Measurements from ENCODE around the gene AMH.

AMH gene

DNA sequence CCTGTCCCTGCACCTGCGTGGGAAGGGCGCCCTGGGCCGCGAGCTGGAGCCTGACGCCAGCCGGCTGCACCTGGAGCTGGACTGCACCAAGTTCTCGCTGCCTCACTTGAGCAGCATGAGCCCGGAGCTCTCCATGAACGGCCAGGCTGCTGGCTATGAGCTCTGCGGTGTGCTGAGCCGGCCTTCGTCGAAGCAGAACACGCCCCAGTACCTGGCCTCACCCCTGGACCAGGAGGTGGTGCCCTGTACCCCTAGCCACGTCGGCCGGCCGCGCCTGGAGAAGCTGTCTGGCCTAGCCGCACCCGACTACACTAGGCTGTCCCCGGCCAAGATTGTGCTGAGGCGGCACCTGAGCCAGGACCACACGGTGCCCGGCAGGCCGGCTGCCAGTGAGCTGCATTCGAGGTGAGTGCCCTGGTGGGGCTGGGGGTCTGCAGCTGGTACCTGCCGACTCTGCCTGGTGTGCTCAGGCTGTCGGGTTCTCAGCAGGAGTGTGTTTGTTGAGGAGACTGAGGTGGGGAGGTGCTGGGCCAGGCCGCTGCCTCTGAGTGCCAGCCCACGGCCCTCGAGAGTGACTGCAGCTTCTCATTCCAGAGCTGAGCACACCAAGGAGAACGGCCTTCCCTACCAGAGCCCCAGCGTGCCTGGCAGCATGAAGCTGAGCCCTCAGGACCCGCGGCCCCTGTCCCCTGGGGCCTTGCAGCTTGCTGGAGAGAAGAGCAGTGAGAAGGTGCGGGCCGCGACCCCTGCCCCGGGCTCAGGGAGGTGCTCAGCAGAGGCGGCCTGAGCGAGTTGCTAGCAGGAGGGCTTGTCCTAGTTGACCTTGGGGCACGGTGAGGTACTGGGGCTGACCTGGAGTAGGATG lies 32.5 kb upstream of the AMH start:
- Histone ChIP-seq H2BK15ac (ENCODE audit: low read depth, poor library complexity, severe bottlenecking) (no peak overlapping the region), H2BK5ac (ENCODE audit: low read depth, low read length, poor library complexity, severe bottlenecking) (no peak overlapping the region), H3K27me3 (ENCODE audit: control insufficient read depth in 1 of 2, insufficient read depth in 1 of 2, low read length in 2 of 2) (no peaks in the 10 kb centered on the region), H3K36me3 (ENCODE audit: control insufficient read depth in 1 of 2, insufficient read depth in 2 of 2, low read depth in 1 of 2, low read length in 2 of 2) (peaks cover 86 to 94% of the 10 kb centered on the region in 2 experiments), H3K23ac (ENCODE audit: low read length in 2 of 2) (no peak overlapping the region), H2BK12ac (ENCODE audit: low read length in 2 of 2) (no peak overlapping the region), H3K4me1 (ENCODE audit: control insufficient read depth, insufficient read depth, low read depth, low read length) (peaks cover 30% of the 10 kb centered on the region), H2AFZ (ENCODE audit: low read depth, low read length) (no peak overlapping the region), H3K18ac (ENCODE audit: low read depth in 1 of 2, low read length in 2 of 2) (no peak overlapping the region), H3K4ac (ENCODE audit: low read depth in 1 of 2, low read length in 2 of 2) (no peak overlapping the region), H3K27ac (ENCODE audit: low read length, poor library complexity, severe bottlenecking) (no peak overlapping the region), H2AK5ac (ENCODE audit: low read length, severe bottlenecking) (no peak overlapping the region), H3K79me1 (replicated peaks; ENCODE audit: low read length, poor library complexity, severe bottlenecking) (peaks cover 51% of the 10 kb centered on the region), H3K4me2 (ENCODE audit: low read length, poor library complexity, severe bottlenecking) (no peak overlapping the region), H3K14ac (ENCODE audit: low read length in 2 of 2) (no peak overlapping the region), H3K9me3 (ENCODE audit: control insufficient read depth, low read length) (no peaks in the 10 kb centered on the region), H4K91ac (ENCODE audit: low read length) (peak overlapping the region; percentile 35), H3K9ac (ENCODE audit: low read length) (no peak overlapping the region), H4K8ac (ENCODE audit: low read length) (no peak overlapping the region), H2BK120ac (ENCODE audit: low read depth, low read length) (no peak overlapping the region), H3K4me3 (ENCODE audit: insufficient read depth in 1 of 2, low read depth in 1 of 2, low read length in 2 of 2) (no peak overlapping the region)
- 97% methylated on average over 43 of the region's 43 CpGs for WGBS
- DNase-seq: no peak

GRCh38 chr19:2217591-2217990 lies 31.5 kb upstream of the AMH start:
- Histone ChIP-seq H3K4me1 (ENCODE audit: control insufficient read depth, insufficient read depth, low read depth, low read length) (peaks cover 37% of the 10 kb centered on the region), H3K23ac (ENCODE audit: low read length in 2 of 2) (no peak overlapping the region), H3K79me1 (replicated peaks; ENCODE audit: low read length, poor library complexity, severe bottlenecking) (peaks cover 51% of the 10 kb centered on the region), H2BK5ac (ENCODE audit: low read depth, low read length, poor library complexity, severe bottlenecking) (no peak overlapping the region), H3K14ac (ENCODE audit: low read length in 2 of 2) (no peak overlapping the region), H2AK5ac (ENCODE audit: low read length, severe bottlenecking) (no peak overlapping the region), H2BK15ac (ENCODE audit: low read depth, poor library complexity, severe bottlenecking) (no peak overlapping the region), H3K36me3 (ENCODE audit: control insufficient read depth in 1 of 2, insufficient read depth in 2 of 2, low read depth in 1 of 2, low read length in 2 of 2) (peaks cover 85 to 94% of the 10 kb centered on the region in 2 experiments), H3K27me3 (ENCODE audit: control insufficient read depth in 1 of 2, insufficient read depth in 1 of 2, low read length in 2 of 2) (no peaks in the 10 kb centered on the region), H3K9ac (ENCODE audit: low read length) (no peak overlapping the region), H3K4me2 (ENCODE audit: low read length, poor library complexity, severe bottlenecking) (no peak overlapping the region), H3K4me3 (ENCODE audit: insufficient read depth in 1 of 2, low read depth in 1 of 2, low read length in 2 of 2) (no peak overlapping the region), H3K27ac (ENCODE audit: low read length, poor library complexity, severe bottlenecking) (no peak overlapping the region), H2BK120ac (ENCODE audit: low read depth, low read length) (no peak overlapping the region), H3K4ac (ENCODE audit: low read depth in 1 of 2, low read length in 2 of 2) (no peak overlapping the region), H3K18ac (ENCODE audit: low read depth in 1 of 2, low read length in 2 of 2) (no peak overlapping the region), H4K8ac (ENCODE audit: low read length) (no peak overlapping the region), H3K9me3 (ENCODE audit: control insufficient read depth, low read length) (no peaks in the 10 kb centered on the region), H2BK12ac (ENCODE audit: low read length in 2 of 2) (no peak overlapping the region), H4K91ac (ENCODE audit: low read length) (no peak overlapping the region), H2AFZ (ENCODE audit: low read depth, low read length) (no peak overlapping the region)
- WGBS: 96% methylated on average over 22 of the region's 22 CpGs
- no peak for DNase-seq

DNA sequence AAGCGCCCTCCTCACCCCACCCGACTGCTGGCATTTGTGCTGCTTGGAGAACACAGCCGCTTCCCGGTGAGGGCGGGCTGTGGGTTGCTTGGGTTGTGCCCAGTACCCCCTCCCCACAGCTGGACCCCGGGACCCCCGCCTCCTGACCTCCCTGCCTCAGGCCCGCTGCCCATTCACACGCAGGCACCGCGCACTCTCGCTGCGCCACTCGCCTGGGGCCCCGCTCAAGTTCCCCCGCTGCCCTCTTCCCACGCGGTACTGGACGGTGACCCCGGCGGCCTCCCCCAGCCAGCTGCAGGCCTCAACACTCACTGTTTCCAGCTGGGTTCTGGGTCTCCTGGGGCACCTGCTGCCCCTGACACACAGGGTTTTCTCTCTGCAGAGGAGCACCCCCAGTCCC lies 29.4 kb upstream of the AMH start:
- Histone ChIP-seq H2BK12ac (ENCODE audit: low read length in 2 of 2) (no peak overlapping the region), H3K14ac (ENCODE audit: low read length in 2 of 2) (no peak overlapping the region), H4K8ac (ENCODE audit: low read length) (no peak overlapping the region), H3K18ac (ENCODE audit: low read depth in 1 of 2, low read length in 2 of 2) (no peak overlapping the region), H2AK5ac (ENCODE audit: low read length, severe bottlenecking) (no peak overlapping the region), H3K9me3 (ENCODE audit: control insufficient read depth, low read length) (no peaks in the 10 kb centered on the region), H2AFZ (ENCODE audit: low read depth, low read length) (no peak overlapping the region), H3K4me3 (ENCODE audit: insufficient read depth in 1 of 2, low read depth in 1 of 2, low read length in 2 of 2) (no peak overlapping the region), H3K36me3 (ENCODE audit: control insufficient read depth in 1 of 2, insufficient read depth in 2 of 2, low read depth in 1 of 2, low read length in 2 of 2) (peaks cover 85 to 89% of the 10 kb centered on the region in 2 experiments), H3K23ac (ENCODE audit: low read length in 2 of 2) (no peak overlapping the region), H3K4me1 (ENCODE audit: control insufficient read depth, insufficient read depth, low read depth, low read length) (peaks cover 35% of the 10 kb centered on the region), H3K79me1 (replicated peaks; ENCODE audit: low read length, poor library complexity, severe bottlenecking) (peaks cover 40% of the 10 kb centered on the region), H2BK120ac (ENCODE audit: low read depth, low read length) (no peak overlapping the region), H2BK5ac (ENCODE audit: low read depth, low read length, poor library complexity, severe bottlenecking) (no peak overlapping the region), H4K91ac (ENCODE audit: low read length) (no peak overlapping the region), H3K9ac (ENCODE audit: low read length) (no peak overlapping the region), H3K27me3 (ENCODE audit: control insufficient read depth in 1 of 2, insufficient read depth in 1 of 2, low read length in 2 of 2) (no peaks in the 10 kb centered on the region), H3K4me2 (ENCODE audit: low read length, poor library complexity, severe bottlenecking) (no peak overlapping the region), H2BK15ac (ENCODE audit: low read depth, poor library complexity, severe bottlenecking) (no peak overlapping the region), H3K27ac (ENCODE audit: low read length, poor library complexity, severe bottlenecking) (no peak overlapping the region), H3K4ac (ENCODE audit: low read depth in 1 of 2, low read length in 2 of 2) (no peak overlapping the region)
- no peak for DNase-seq
- 96% methylated on average over 20 of the region's 21 CpGs for WGBS

DNA sequence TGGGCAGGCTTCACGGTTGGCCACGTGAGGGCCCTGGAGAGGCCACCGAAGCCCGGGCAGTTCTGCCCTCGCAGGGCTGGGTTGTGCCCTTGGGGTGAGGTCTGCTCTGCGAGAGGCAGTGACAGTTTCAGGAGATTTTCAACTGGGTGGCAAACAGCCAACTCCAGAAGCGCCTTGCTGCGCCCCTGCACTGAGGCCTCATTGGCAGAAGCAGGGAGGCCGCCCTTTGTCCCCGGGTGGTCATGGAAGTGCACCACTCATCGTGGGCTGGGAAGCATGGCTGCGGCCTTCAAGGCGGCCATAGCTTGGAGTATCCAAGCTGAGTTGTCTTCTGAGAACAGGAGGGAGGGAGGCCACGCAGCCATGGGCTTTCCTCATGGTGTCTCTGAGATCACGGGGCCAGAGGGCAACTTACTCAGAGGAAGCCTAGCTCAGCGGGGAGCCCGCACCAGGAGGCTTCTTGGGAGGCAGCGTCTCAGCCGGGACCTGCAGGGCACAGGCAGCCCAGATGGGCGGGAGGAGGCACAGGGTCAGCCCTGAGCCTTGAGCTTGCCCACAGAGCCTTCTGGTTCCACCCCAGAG lies 27.8 kb upstream of the AMH start:
- no peak overlapping the region for H3K23ac ChIP-seq (ENCODE audit: low read length in 2 of 2)
- H3K4me1 ChIP-seq (ENCODE audit: control insufficient read depth, insufficient read depth, low read depth, low read length): peaks cover 36% of the 10 kb centered on the region
- peaks cover 41% of the 10 kb centered on the region for H3K79me1 ChIP-seq (replicated peaks; ENCODE audit: low read length, poor library complexity, severe bottlenecking)
- no peak overlapping the region for H2BK5ac ChIP-seq (ENCODE audit: low read depth, low read length, poor library complexity, severe bottlenecking)
- H3K27ac ChIP-seq (ENCODE audit: low read length, poor library complexity, severe bottlenecking): peak overlapping the region; percentile 56
- peaks cover 87 to 89% of the 10 kb centered on the region in 2 experiments for H3K36me3 ChIP-seq (ENCODE audit: control insufficient read depth in 1 of 2, insufficient read depth in 2 of 2, low read depth in 1 of 2, low read length in 2 of 2)
- no peak overlapping the region for H3K14ac ChIP-seq (ENCODE audit: low read length in 2 of 2)
- H3K4me2 ChIP-seq (ENCODE audit: low read length, poor library complexity, severe bottlenecking): peak overlapping the region; percentile 19
- peak overlapping the region; percentile 49 for H3K9ac ChIP-seq (ENCODE audit: low read length)
- no peak overlapping the region for H3K4ac ChIP-seq (ENCODE audit: low read depth in 1 of 2, low read length in 2 of 2)
- no peak overlapping the region for H3K4me3 ChIP-seq (ENCODE audit: insufficient read depth in 1 of 2, low read depth in 1 of 2, low read length in 2 of 2)
- H3K18ac ChIP-seq (ENCODE audit: low read depth in 1 of 2, low read length in 2 of 2): no peak overlapping the region
- DNase-seq: peak; percentile 54
- H4K91ac ChIP-seq (ENCODE audit: low read length): peak overlapping the region; percentile 11
- no peak overlapping the region for H2BK120ac ChIP-seq (ENCODE audit: low read depth, low read length)
- H2AK5ac ChIP-seq (ENCODE audit: low read length, severe bottlenecking): no peak overlapping the region
- no peaks in the 10 kb centered on the region for H3K9me3 ChIP-seq (ENCODE audit: control insufficient read depth, low read length)
- WGBS: 84% methylated on average over 20 of the region's 20 CpGs
- H3K27me3 ChIP-seq (ENCODE audit: control insufficient read depth in 1 of 2, insufficient read depth in 1 of 2, low read length in 2 of 2): no peaks in the 10 kb centered on the region
- no peak overlapping the region for H2AFZ ChIP-seq (ENCODE audit: low read depth, low read length)
- no peak overlapping the region for H2BK12ac ChIP-seq (ENCODE audit: low read length in 2 of 2)
- peak overlapping the region; percentile 7 for H4K8ac ChIP-seq (ENCODE audit: low read length)
- no peak overlapping the region for H2BK15ac ChIP-seq (ENCODE audit: low read depth, poor library complexity, severe bottlenecking)

All from mesenchymal stem cell (in vitro differentiated cells and primary cell).